Kidney epithelial cell (primary cell): ENCODE measurements around the gene TENM3. TPM values are rescaled to one million over a fixed set of nuclear protein-coding genes. Genes with fewer than 3 reads are reported as not detected.

Experiments
- DNase-seq: peaks from one replicate; pipeline ENCODE4 v3.0.0-alpha.2; 2010; ENCODE audit warnings: low read depth
- H3K27me3 ChIP-seq: 2 replicates; pipeline ENCODE4 v1.6.0; 2011; ENCODE audit warnings: low read length; ENCODE audit not compliant: control insufficient read depth, insufficient read depth
- H3K36me3 ChIP-seq: 2 replicates; pipeline ENCODE4 v1.5.1; 2011; ENCODE audit warnings: low read length; ENCODE audit not compliant: control insufficient read depth, insufficient read depth
- H3K4me3 ChIP-seq: 2 replicates; pipeline ENCODE4 v1.5.1; 2011; ENCODE audit warnings: low read depth, mild to moderate bottlenecking, control low read depth, low read length
- CTCF ChIP-seq: IDR thresholded peaks from 2 replicates; pipeline ENCODE4 v1.5.1; 2011; ENCODE audit warnings: mild to moderate bottlenecking, moderate library complexity, low read length, control low read depth, inconsistent platforms; ENCODE audit not compliant: insufficient read depth, poor library complexity, severe bottlenecking
- total RNA-seq: library from RNA; depleted of rRNA; stranded (reverse); fragments of >200 nt; gene quantifications from 2 replicates; pipeline ENCODE4 v1.2.3, GENCODE V29; 2015

The TENM3 gene
- total RNA-seq, 1 donor from 2014 or later = 11.2 TPM

- DNase-seq = no peak
- no peak for TF ChIP-seq CTCF
- Histone ChIP-seq H3K36me3 (no peaks in the 10 kb centered on the region), H3K27me3 (no peaks in the 10 kb centered on the region), H3K4me3 (no peak overlapping the region)
Measured at GRCh38 chr4:182454440-182455013, 211.3 kb downstream of the TENM3 start.

GRCh38 chr4:182465114-182465513 lies 221.9 kb downstream of the TENM3 start:
- Histone ChIP-seq H3K36me3 (no peaks in the 10 kb centered on the region), H3K27me3 (no peaks in the 10 kb centered on the region), H3K4me3 (no peak overlapping the region)
- no peak for TF ChIP-seq CTCF
- no peak for DNase-seq

GRCh38 chr4:182465979-182466378 lies 222.8 kb downstream of the TENM3 start:
- H3K36me3 ChIP-seq = no peaks in the 10 kb centered on the region
- no peaks in the 10 kb centered on the region for H3K27me3 ChIP-seq
- no peak for DNase-seq
- no peak for TF ChIP-seq CTCF
- no peak overlapping the region for H3K4me3 ChIP-seq

GRCh38 chr4:182470215-182470614 lies 227.0 kb downstream of the TENM3 start:
- Histone ChIP-seq H3K4me3 (no peak overlapping the region), H3K27me3 (no peaks in the 10 kb centered on the region), H3K36me3 (no peaks in the 10 kb centered on the region)
- DNase-seq = no peak
- TF ChIP-seq CTCF = no peak

- H3K27me3 ChIP-seq = no peaks in the 10 kb centered on the region
- TF ChIP-seq CTCF = no peak
Measured at GRCh38 chr4:182475539-182475938, 232.3 kb downstream of the TENM3 start.

GRCh38 chr4:182478475-182478874 lies 235.3 kb downstream of the TENM3 start:
- DNase-seq = no peak
- Histone ChIP-seq H3K27me3 (no peaks in the 10 kb centered on the region), H3K36me3 (no peaks in the 10 kb centered on the region), H3K4me3 (no peak overlapping the region)
- TF ChIP-seq CTCF = peak; percentile 51

More at GRCh38 chr4:182475539-182475938, 232.3 kb downstream of the TENM3 start:
- no peak for DNase-seq
- Histone ChIP-seq H3K4me3 (no peak overlapping the region), H3K36me3 (no peaks in the 10 kb centered on the region)
